Stomach (tissue), 9 donors: ENCODE data around the gene SCYGR2. TPM values are rescaled to one million over a fixed set of nuclear protein-coding genes. Genes with fewer than 3 reads are reported as not detected.

Source experiments
- DNase-seq, 2 donors: peaks; one replicate each; pipeline versions ENCODE4 v3.0.0 to v3.0.0-alpha.2; 2013 to 2019
- H3K27ac ChIP-seq, 5 donors: fragments of 200-600 bp in 4 of 5; sonication (generic) in 4 of 5; one replicate each; pipeline ENCODE4 v1.5.1; 2013 to 2019; ENCODE audit warnings: mild to moderate bottlenecking in 1 of 5, moderate library complexity in 1 of 5
- H3K27me3 ChIP-seq, 3 donors: fragments of 200-600 bp; sonication (generic); one replicate each; pipeline ENCODE4 v1.5.1; 2017 to 2019; ENCODE audit warnings: mixed run types in 1 of 3
- H3K36me3 ChIP-seq, 4 donors: fragments of 200-600 bp; sonication (generic); 1 replicate in 3 of 4; 2 replicates in 1 of 4; pipeline ENCODE4 v1.5.1; 2016 to 2019
- H3K4me1 ChIP-seq, 4 donors: fragments of 200-600 bp; sonication (generic); one replicate each; pipeline ENCODE4 v1.5.1; 2016 to 2019
- H3K4me3 ChIP-seq, 4 donors: fragments of 200-600 bp; sonication (generic) in 3 of 4; one replicate each; pipeline ENCODE4 v1.5.1; 2016 to 2019; ENCODE audit warnings: mild to moderate bottlenecking in 1 of 4
- H3K9me3 ChIP-seq, 4 donors: fragments of 200-600 bp; sonication (generic); one replicate each; pipeline ENCODE4 v1.5.1; 2016 to 2019
- EP300 ChIP-seq: sonication (generic); formaldehyde crosslinking; IDR thresholded peaks from one replicate; pipeline ENCODE4 v1.6.1; 2017; ENCODE audit warnings: antibody characterized with exemption
- POLR2A ChIP-seq, 4 donors: fragments of 450-650 bp; IDR thresholded peaks; one replicate each; pipeline ENCODE4 v1.6.1; 2016; ENCODE audit warnings: antibody characterized with exemption in 4 of 4, control low read depth in 2 of 4, mild to moderate bottlenecking in 1 of 4, moderate library complexity in 1 of 4
- POLR2AphosphoS5 ChIP-seq, 3 donors: sonication (generic); formaldehyde crosslinking; IDR thresholded peaks; one replicate each; pipeline ENCODE4 v1.6.1; 2016; ENCODE audit warnings: antibody characterized with exemption in 3 of 3
- WGBS, 5 donors: extraction: QIAGEN DNeasy Blood & Tissue Kit in 3 of 5; methylation state at CpG; one replicate each; pipeline versions ENCODE4 v1.1.5 to v1.1.7; 2013 to 2018; 5-methylcytosine and 5-hydroxymethylcytosine counted together
- intact Hi-C: fragments of 100-400 bp; cut with DNase I; formaldehyde crosslinking; loops from one replicate; pipeline ENCODE4 v1.15.1; 2023; ENCODE audit warnings: low total_unique reads
- polyA plus RNA-seq, 3 donors: library from polyadenylated mRNA; stranded (reverse); fragments of 200-250 nt; gene quantifications; one replicate each; pipeline ENCODE4 v1.2.3, GENCODE V29; 2013
- total RNA-seq, 5 donors: library from RNA; depleted of rRNA; stranded (reverse); fragments of >200 nt; gene quantifications; one replicate each; pipeline versions ENCODE4 v1.1.0 to v1.2.3, GENCODE V29; 2014 to 2016
- TF ChIP-seq, protein P1 (sequence below), 7 experiments: fragments of 450-650 bp in 4 of 7; fragments of 200-600 bp in 3 of 7; sonication (generic) in 3 of 7; IDR thresholded peaks; one replicate each; pipeline ENCODE4 v1.5.1; 2016 to 2019; ENCODE audit warnings: antibody characterized with exemption in 7 of 7, control low read depth in 2 of 7, mild to moderate bottlenecking in 1 of 7
- donor health status: healthy with polysubstance abuse.
- donor health status: Bipolar disorder and iron deficiency.
- donor health status: healthy.

Gene SCYGR2
- total and polyA plus RNA-seq, 8 donors = not detected

- intact Hi-C loops = no loop called here
- Histone ChIP-seq H3K4me1 (no peaks in the 10 kb centered on the region), H3K4me3 (no peak overlapping the region), H3K36me3 (no peaks in the 10 kb centered on the region), H3K27me3 (peaks cover 0 to 5% (median 0%) of the 10 kb centered on the region in 3 donors), H3K27ac (no peak overlapping the region), H3K9me3 (no peaks in the 10 kb centered on the region)
- TF ChIP-seq, protein P1, sequence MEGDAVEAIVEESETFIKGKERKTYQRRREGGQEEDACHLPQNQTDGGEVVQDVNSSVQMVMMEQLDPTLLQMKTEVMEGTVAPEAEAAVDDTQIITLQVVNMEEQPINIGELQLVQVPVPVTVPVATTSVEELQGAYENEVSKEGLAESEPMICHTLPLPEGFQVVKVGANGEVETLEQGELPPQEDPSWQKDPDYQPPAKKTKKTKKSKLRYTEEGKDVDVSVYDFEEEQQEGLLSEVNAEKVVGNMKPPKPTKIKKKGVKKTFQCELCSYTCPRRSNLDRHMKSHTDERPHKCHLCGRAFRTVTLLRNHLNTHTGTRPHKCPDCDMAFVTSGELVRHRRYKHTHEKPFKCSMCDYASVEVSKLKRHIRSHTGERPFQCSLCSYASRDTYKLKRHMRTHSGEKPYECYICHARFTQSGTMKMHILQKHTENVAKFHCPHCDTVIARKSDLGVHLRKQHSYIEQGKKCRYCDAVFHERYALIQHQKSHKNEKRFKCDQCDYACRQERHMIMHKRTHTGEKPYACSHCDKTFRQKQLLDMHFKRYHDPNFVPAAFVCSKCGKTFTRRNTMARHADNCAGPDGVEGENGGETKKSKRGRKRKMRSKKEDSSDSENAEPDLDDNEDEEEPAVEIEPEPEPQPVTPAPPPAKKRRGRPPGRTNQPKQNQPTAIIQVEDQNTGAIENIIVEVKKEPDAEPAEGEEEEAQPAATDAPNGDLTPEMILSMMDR (IDR thresholded peaks at IDR 0.05) = no peak
- no peak for DNase-seq
- WGBS, 5 donors = 79 to 96% (median 89%) methylated on average over 1 of the region's 1 CpG
Measured at GRCh38 chr2:227606476-227606875, 7.8 kb downstream of the SCYGR2 start.

GRCh38 chr2:227607941-227608340 is 9.2 kb downstream of the SCYGR2 start:
- no peaks in the 10 kb centered on the region for H3K9me3 ChIP-seq
- no peak overlapping the region for H3K27ac ChIP-seq
- no peak overlapping the region for H3K4me3 ChIP-seq
- H3K27me3 ChIP-seq = peaks cover 0 to 5% (median 0%) of the 10 kb centered on the region in 3 donors
- no peak for DNase-seq
- 48 to 64% (median 63%) methylated on average over 3 of the region's 3 CpGs for WGBS, 5 donors
- no peaks in the 10 kb centered on the region for H3K36me3 ChIP-seq
- intact Hi-C loops = no loop called here
- TF ChIP-seq POLR2A (IDR thresholded peaks at IDR 0.05) = no peak
- no peaks in the 10 kb centered on the region for H3K4me1 ChIP-seq

DNA sequence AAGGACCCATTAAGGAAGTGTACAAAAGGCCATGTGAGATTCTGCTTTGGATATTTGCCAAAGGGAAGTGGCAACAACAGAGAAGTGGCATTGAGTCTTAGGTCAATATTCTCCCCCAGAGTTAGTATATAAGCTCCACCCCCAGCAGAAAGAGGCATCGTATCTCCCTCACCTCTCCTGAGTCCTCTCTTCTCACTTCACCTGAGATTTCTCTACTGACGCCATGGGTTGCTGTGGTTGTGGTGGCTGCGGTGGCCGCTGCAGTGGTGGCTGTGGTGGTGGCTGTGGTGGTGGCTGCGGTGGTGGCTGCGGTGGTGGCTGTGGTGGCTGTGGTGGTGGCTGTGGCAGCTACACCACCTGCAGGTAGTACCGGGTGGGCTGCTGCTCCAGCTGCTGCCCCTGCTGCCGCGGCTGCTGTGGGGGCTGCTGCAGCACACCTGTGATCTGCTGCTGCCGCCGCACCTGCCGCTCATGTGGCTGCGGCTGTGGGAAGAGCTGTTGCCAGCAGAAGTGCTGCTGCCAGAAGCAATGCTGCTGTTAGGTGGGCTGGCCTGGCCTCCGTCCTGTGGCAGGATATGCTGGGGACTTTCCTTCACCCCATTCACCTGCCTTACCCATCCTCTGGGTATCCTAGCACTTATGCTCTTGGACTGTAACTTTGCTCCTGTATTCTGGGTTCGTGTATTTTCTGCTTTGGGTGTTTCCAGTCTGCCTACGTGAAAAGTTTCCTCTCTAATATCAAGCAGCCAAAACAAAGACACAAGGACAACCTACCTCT is 10.1 kb downstream of the SCYGR2 start:
- H3K27ac ChIP-seq = no peak overlapping the region
- peaks cover 0 to 5% (median 0%) of the 10 kb centered on the region in 3 donors for H3K27me3 ChIP-seq
- WGBS, 5 donors = 63 to 77% (median 69%) methylated on average over 13 to 16 of the region's 16 CpGs
- no peaks in the 10 kb centered on the region for H3K4me1 ChIP-seq
- peak in 1 of 2 donors; percentile 53 for DNase-seq
- H3K9me3 ChIP-seq = no peaks in the 10 kb centered on the region
- no peak overlapping the region for H3K4me3 ChIP-seq
- H3K36me3 ChIP-seq = no peaks in the 10 kb centered on the region
- TF ChIP-seq, protein P1 (IDR thresholded peaks at IDR 0.05) = no peak
- no peak for TF ChIP-seq POLR2AphosphoS5 (IDR thresholded peaks at IDR 0.05)
- intact Hi-C loops = no loop called here

DNA sequence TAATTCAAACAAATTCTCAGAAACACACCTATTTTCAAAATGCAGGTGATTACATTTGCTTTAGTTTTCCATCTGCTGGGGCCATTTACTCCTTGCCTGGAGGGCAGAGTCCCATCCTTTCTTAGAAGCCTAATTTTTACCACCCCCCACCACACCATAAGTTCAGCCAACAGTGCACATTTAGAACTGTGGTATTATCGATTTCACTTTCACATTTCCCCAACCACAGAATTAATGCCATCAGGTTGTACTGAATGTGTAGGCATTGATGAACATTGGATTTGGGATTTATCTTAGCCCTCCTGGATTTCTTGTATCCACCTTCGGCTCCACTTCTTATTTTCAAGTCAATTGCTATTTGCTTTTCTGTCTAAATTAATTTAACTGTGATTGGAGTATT is 11.4 kb downstream of the SCYGR2 start:
- H3K36me3 ChIP-seq = no peaks in the 10 kb centered on the region
- H3K27ac ChIP-seq = no peak overlapping the region
- no peak overlapping the region for H3K4me3 ChIP-seq
- no peaks in the 10 kb centered on the region for H3K4me1 ChIP-seq
- intact Hi-C loops = no loop called here
- DNase-seq = no peak
- TF ChIP-seq EP300 (no peak), POLR2A (IDR thresholded peaks at IDR 0.05) (no peak), POLR2AphosphoS5 (IDR thresholded peaks at IDR 0.05) (no peak)
- TF ChIP-seq, protein P1 (IDR thresholded peaks at IDR 0.05) = no peak
- no peaks in the 10 kb centered on the region for H3K9me3 ChIP-seq
- peaks cover 0 to 9% (median 0%) of the 10 kb centered on the region in 3 donors for H3K27me3 ChIP-seq
- WGBS, 5 donors = 68 to 84% (median 78%) methylated on average over 2 of the region's 2 CpGs

- Histone ChIP-seq H3K9me3 (no peaks in the 10 kb centered on the region), H3K4me1 (no peaks in the 10 kb centered on the region), H3K27me3 (peaks cover 0 to 22% (median 0%) of the 10 kb centered on the region in 3 donors), H3K27ac (no peak overlapping the region), H3K36me3 (no peaks in the 10 kb centered on the region), H3K4me3 (no peak overlapping the region)
- peak in 1 of 2 donors; percentile 36 for DNase-seq
- intact Hi-C loops = no loop called here
- WGBS, 5 donors = 50 to 69% (median 62%) methylated on average over 11 of the region's 11 CpGs
- no peak for TF ChIP-seq POLR2AphosphoS5 (IDR thresholded peaks at IDR 0.05)
- no peak for TF ChIP-seq POLR2A (IDR thresholded peaks at IDR 0.05)
- TF ChIP-seq, protein P1 (IDR thresholded peaks at IDR 0.05) = no peak
- no peak for TF ChIP-seq EP300
Measured at GRCh38 chr2:227612546-227613271, 14.0 kb downstream of the SCYGR2 start.
